HG02798 (cell line): ENCODE data around the gene BATF.
A peak's percentile ranks its signal among the peaks of the same experiment; 100 is the strongest.

Source experiments
- ATAC-seq: cut with Tn5 transposase; IDR thresholded peaks from one replicate; pipeline ENCODE4 v1.9.1; 2021; ENCODE audit warnings: mild to moderate bottlenecking; ENCODE audit not compliant: unreplicated experiment, poor library complexity

Gene BATF

GRCh38 chr14:75559045-75559444 lies 36.8 kb downstream of the BATF start:
- ATAC-seq: no peak

- ATAC-seq: no peak
Observed at GRCh38 chr14:75559451-75560222, 37.4 kb downstream of the BATF start.

GRCh38 chr14:75561013-75561432 lies 38.8 kb downstream of the BATF start:
- peak; percentile 56 for ATAC-seq

GRCh38 chr14:75562089-75562488 lies 39.8 kb downstream of the BATF start:
- ATAC-seq: no peak

- no peak for ATAC-seq
Observed at GRCh38 chr14:75562489-75562888, 40.2 kb downstream of the BATF start.

- ATAC-seq: no peak
Observed at GRCh38 chr14:75563931-75564330, 41.7 kb downstream of the BATF start.

- ATAC-seq: no peak
Observed at GRCh38 chr14:75565056-75565455, 42.8 kb downstream of the BATF start.

GRCh38 chr14:75566321-75566720 lies 44.1 kb downstream of the BATF start:
- peak; percentile 46 for ATAC-seq

GRCh38 chr14:75566752-75567151 lies 44.5 kb downstream of the BATF start:
- ATAC-seq: no peak

GRCh38 chr14:75568140-75568539 lies 45.9 kb downstream of the BATF start:
- ATAC-seq: no peak

- ATAC-seq: no peak
Observed at GRCh38 chr14:75568791-75569190, 46.5 kb downstream of the BATF start.

- no peak for ATAC-seq
Observed at GRCh38 chr14:75570797-75571196, 48.5 kb downstream of the BATF start.

- ATAC-seq: no peak
Observed at GRCh38 chr14:75572104-75572503, 49.8 kb downstream of the BATF start.

- ATAC-seq: no peak
Observed at GRCh38 chr14:75577090-75577489, 54.8 kb downstream of the BATF start.

- peak; percentile 82 for ATAC-seq
Observed at GRCh38 chr14:75577729-75578101, 55.4 kb downstream of the BATF start.

- ATAC-seq: peak; percentile 49
Observed at GRCh38 chr14:75578102-75578785, 56.0 kb downstream of the BATF start, which contains the start of gene FLVCR2. Gene FLVCR2 (plus strand): TSS chr14:75578620. CDS start chr14:75578973, 353 bp downstream.

- no peak for ATAC-seq
Observed at GRCh38 chr14:75578786-75579337, 56.6 kb downstream of the BATF start.

GRCh38 chr14:75579338-75579864 lies 57.1 kb downstream of the BATF start:
- no peak for ATAC-seq

GRCh38 chr14:75579882-75580281 lies 57.6 kb downstream of the BATF start:
- no peak for ATAC-seq

- ATAC-seq: no peak
Observed at GRCh38 chr14:75587388-75587787, 65.1 kb downstream of the BATF start.

- ATAC-seq: no peak
Observed at GRCh38 chr14:75589931-75590330, 67.7 kb downstream of the BATF start.
